ENCODE results near the gene NKD1.

GRCh38 chr16:50570808-50571598, 22.8 kb downstream of the NKD1 start:
- no peak for TF ChIP-seq CTCF (IDR thresholded peaks at IDR 0.05)
- TF ChIP-seq POLR2A (IDR thresholded peaks at IDR 0.05), result no peak
